HG03139 (cell line): Measurements from ENCODE around the gene ATAT1.

Experiments used
- ATAC-seq: cut with Tn5 transposase; IDR thresholded peaks from one replicate; pipeline ENCODE4 v1.9.1; 2021; ENCODE audit not compliant: unreplicated experiment

The ATAT1 gene

GRCh38 chr6:30683183-30683979 is 56.7 kb downstream of the ATAT1 start:
- no peak for ATAC-seq

- ATAC-seq, result no peak
Measured at GRCh38 chr6:30683980-30684338, 57.3 kb downstream of the ATAT1 start.

GRCh38 chr6:30684386-30685156 is 57.9 kb downstream of the ATAT1 start:
- ATAC-seq, result no peak

DNA sequence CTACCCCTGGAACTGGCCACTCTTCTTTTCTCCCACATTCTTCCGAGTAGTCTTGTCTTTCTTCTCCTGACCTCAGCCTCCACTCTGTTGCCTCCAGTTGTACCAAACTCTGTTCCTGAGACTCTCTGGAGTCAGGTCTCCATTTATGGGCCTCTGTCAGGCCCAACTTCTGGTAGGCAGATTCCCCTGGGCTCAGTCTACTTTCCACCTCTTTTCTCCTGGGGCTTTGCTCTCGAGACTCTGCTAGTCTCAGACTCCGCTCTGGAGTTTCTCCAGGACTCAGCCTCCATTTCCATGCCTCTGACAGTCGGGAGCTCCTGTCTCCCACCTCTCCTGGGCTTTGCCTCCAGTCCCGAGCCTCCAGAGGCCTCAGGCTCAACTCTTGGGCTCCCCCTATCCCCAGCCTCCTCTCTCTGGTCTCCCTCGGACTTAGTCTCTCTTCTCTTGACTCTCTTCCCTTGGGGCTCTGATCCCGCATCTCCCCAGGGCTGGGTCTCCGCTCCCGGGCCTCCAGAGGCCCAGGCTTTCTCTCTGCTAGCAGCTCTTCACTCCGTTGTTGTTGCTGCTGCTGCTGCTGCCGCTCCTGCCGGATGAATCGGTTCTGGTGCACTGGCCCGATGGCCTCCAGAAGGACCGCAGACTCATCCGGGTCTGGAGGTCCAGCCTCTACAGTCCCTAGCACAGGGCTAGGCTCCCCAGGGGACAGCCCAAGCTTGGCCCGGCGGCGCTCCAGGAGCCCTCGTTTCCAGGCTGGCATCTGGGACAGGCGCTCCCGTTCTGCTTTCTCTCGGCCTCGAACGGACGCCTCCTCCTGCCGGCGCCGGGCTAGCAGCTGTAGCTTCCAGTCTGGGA is 58.7 kb downstream of the ATAT1 start:
- ATAC-seq, result no peak

- ATAC-seq, result no peak
Measured at GRCh38 chr6:30686009-30686907, 59.6 kb downstream of the ATAT1 start, which contains the start of gene PPP1R18. PPP1R18 (minus strand) TSS chr6:30686645; CDS start chr6:30686018, 627 bp downstream.

GRCh38 chr6:30686908-30687658 is 60.4 kb downstream of the ATAT1 start:
- peak; percentile 35 for ATAC-seq

GRCh38 chr6:30687659-30688431 is 61.2 kb downstream of the ATAT1 start:
- no peak for ATAC-seq

- ATAC-seq, result no peak
Measured at GRCh38 chr6:30688569-30688968, 61.9 kb downstream of the ATAT1 start.

- no peak for ATAC-seq
Measured at GRCh38 chr6:30689022-30689865, 62.6 kb downstream of the ATAT1 start.

- no peak for ATAC-seq
Measured at GRCh38 chr6:30689985-30690384, 63.3 kb downstream of the ATAT1 start.

- ATAC-seq, result peak; percentile 26
Measured at GRCh38 chr6:30690403-30691207, 63.9 kb downstream of the ATAT1 start, which contains the start of gene NRM. NRM (minus strand) TSS chr6:30690984; CDS start chr6:30690974, 10 bp downstream.

- no peak for ATAC-seq
Measured at GRCh38 chr6:30691208-30691847, 64.7 kb downstream of the ATAT1 start.
